Kidney (tissue), 14 donors: ENCODE measurements around the gene TJAP1. TPM values are rescaled to one million over a fixed set of nuclear protein-coding genes. Genes with fewer than 3 reads are reported as not detected.

ENCODE experiments used
- DNase-seq, 5 donors: peaks; one replicate each; pipeline ENCODE4 v3.0.0-alpha.2; 2013 to 2020
- FAIRE-seq: peaks from 2 replicates; lab custom pipeline; 2012; peaks lifted over from hg19 to GRCh38; lab: Jason Lieb, UNC
- H3K27ac ChIP-seq, 2 donors: one replicate each; pipeline ENCODE4 v1.7.0; 2013; ENCODE audit warnings: low read depth in 2 of 2, low read length in 2 of 2, inconsistent platforms in 1 of 2
- H3K27me3 ChIP-seq: one replicate; pipeline ENCODE4 v1.7.1; 2013; ENCODE audit warnings: low read length, inconsistent platforms; ENCODE audit not compliant: control insufficient read depth, insufficient read depth
- H3K36me3 ChIP-seq, 3 donors: one replicate each; pipeline versions ENCODE4 v1.7.0 to v1.7.1; 2013; ENCODE audit warnings: low read length in 3 of 3, control low read depth in 1 of 3, inconsistent platforms in 1 of 3; ENCODE audit not compliant: insufficient read depth in 3 of 3, control insufficient read depth in 2 of 3
- H3K4me1 ChIP-seq, 3 donors: one replicate each; pipeline versions ENCODE4 v1.7.0 to v1.7.1; 2013; ENCODE audit warnings: low read length in 3 of 3, inconsistent platforms in 1 of 3, low read depth in 1 of 3; ENCODE audit not compliant: control insufficient read depth in 2 of 3, insufficient read depth in 2 of 3
- H3K4me3 ChIP-seq, 3 donors: one replicate each; pipeline versions ENCODE4 v1.7.0 to v1.8.1; 2013; ENCODE audit warnings: low read length in 3 of 3, control low read depth in 1 of 3, inconsistent platforms in 1 of 3
- H3K9ac ChIP-seq, 3 donors: one replicate each; pipeline versions ENCODE4 v1.7.0 to v1.7.1; 2013; ENCODE audit warnings: low read length in 3 of 3, control low read depth in 1 of 3, inconsistent platforms in 1 of 3
- H3K9me3 ChIP-seq, 3 donors: one replicate each; pipeline versions ENCODE4 v1.7.0 to v1.7.1; 2013; ENCODE audit warnings: low read length in 3 of 3, control low read depth in 1 of 3, inconsistent platforms in 1 of 3; ENCODE audit not compliant: control insufficient read depth in 2 of 3, insufficient read depth in 1 of 3
- CTCF ChIP-seq: IDR thresholded peaks from 3 replicates; pipeline ENCODE4 v1.5.1; 2012; ENCODE audit warnings: mild to moderate bottlenecking, moderate library complexity, borderline replicate concordance; ENCODE audit not compliant: insufficient read depth; ENCODE audit errors: extremely low read depth
- intact Hi-C: fragments of 100-400 bp; cut with DNase I; formaldehyde crosslinking; loops from one replicate; pipeline ENCODE4 v1.11.1; 2022
- polyA plus RNA-seq: library from polyadenylated mRNA; stranded (reverse); fragments of 350-450 nt; fragmentation: Illumina TruSeq; extraction: RNeasy Lipid Tissue Mini Kit (QIAGEN cat#74804); gene quantifications from one replicate; pipeline ENCODE4 v1.2.3, GENCODE V29; 2014; ENCODE audit warnings: low read depth, low replicate concordance; ENCODE audit not compliant: insufficient read depth
- total RNA-seq: library from RNA; stranded (reverse); fragmentation: NEBNext Ultra II Directional; extraction: Animal tissue kit (Norgen Biotek cat#: 25700); gene quantifications from one replicate; pipeline ENCODE4 v1.2.1, GENCODE V29; 2021
- donor health status: control.
- donor health status: control.
- donor health status: control.
- donor health status: control.
- donor health status: control.
- donor health status: DM: yes; HTN: yes; CAD: no.
- donor health status: Normal renal cell carcinoma (clear cell type).

Gene TJAP1
- total and polyA plus RNA-seq, 2 donors from 2014 or later, result 13.6 to 38.5 TPM

GRCh38 chr6:43445576-43445975, 31.8 kb upstream of the TJAP1 start:
- Histone ChIP-seq H3K27ac (no peak overlapping the region), H3K4me3 (no peak overlapping the region), H3K4me1 (no peaks in the 10 kb centered on the region), H3K36me3 (peaks cover 0 to 62% (median 25%) of the 10 kb centered on the region in 3 donors), H3K9ac (no peak overlapping the region), H3K9me3 (no peaks in the 10 kb centered on the region), H3K27me3 (no peaks in the 10 kb centered on the region)
- intact Hi-C loops, result no loop called here
- no peak for FAIRE-seq
- no peak for DNase-seq
- no peak for TF ChIP-seq CTCF

- TF ChIP-seq CTCF, result no peak
- intact Hi-C loops, result no loop called here
These were observed 29.8 kb upstream of the TJAP1 start for GRCh38 chr6:43447604-43448003.

GRCh38 chr6:43448916-43449315, 28.5 kb upstream of the TJAP1 start:
- peaks cover 0 to 45% (median 8%) of the 10 kb centered on the region in 3 donors for H3K36me3 ChIP-seq

More at GRCh38 chr6:43447604-43448003, 29.8 kb upstream of the TJAP1 start:
- Histone ChIP-seq H3K9ac (no peak overlapping the region), H3K27me3 (no peaks in the 10 kb centered on the region), H3K4me1 (no peaks in the 10 kb centered on the region), H3K27ac (no peak overlapping the region), H3K9me3 (no peaks in the 10 kb centered on the region), H3K36me3 (peaks cover 0 to 58% (median 18%) of the 10 kb centered on the region in 3 donors), H3K4me3 (no peak overlapping the region)
- no peak for FAIRE-seq
- no peak for DNase-seq

More at GRCh38 chr6:43448916-43449315, 28.5 kb upstream of the TJAP1 start:
- intact Hi-C loops, result no loop called here
- H3K27me3 ChIP-seq, result no peaks in the 10 kb centered on the region
- no peak overlapping the region for H3K4me3 ChIP-seq
- no peak for TF ChIP-seq CTCF
- no peaks in the 10 kb centered on the region for H3K4me1 ChIP-seq
- no peak overlapping the region for H3K27ac ChIP-seq
- FAIRE-seq (no peak), DNase-seq (no peak)
- no peaks in the 10 kb centered on the region for H3K9me3 ChIP-seq
- H3K9ac ChIP-seq, result no peak overlapping the region
